GM21515 (cell line): Measurements from ENCODE around the gene PRKAG2.

Experiments used
- ATAC-seq: cut with Tn5 transposase; IDR thresholded peaks from one replicate; pipeline ENCODE4 v1.9.1; 2021; ENCODE audit not compliant: unreplicated experiment

PRKAG2 gene

DNA sequence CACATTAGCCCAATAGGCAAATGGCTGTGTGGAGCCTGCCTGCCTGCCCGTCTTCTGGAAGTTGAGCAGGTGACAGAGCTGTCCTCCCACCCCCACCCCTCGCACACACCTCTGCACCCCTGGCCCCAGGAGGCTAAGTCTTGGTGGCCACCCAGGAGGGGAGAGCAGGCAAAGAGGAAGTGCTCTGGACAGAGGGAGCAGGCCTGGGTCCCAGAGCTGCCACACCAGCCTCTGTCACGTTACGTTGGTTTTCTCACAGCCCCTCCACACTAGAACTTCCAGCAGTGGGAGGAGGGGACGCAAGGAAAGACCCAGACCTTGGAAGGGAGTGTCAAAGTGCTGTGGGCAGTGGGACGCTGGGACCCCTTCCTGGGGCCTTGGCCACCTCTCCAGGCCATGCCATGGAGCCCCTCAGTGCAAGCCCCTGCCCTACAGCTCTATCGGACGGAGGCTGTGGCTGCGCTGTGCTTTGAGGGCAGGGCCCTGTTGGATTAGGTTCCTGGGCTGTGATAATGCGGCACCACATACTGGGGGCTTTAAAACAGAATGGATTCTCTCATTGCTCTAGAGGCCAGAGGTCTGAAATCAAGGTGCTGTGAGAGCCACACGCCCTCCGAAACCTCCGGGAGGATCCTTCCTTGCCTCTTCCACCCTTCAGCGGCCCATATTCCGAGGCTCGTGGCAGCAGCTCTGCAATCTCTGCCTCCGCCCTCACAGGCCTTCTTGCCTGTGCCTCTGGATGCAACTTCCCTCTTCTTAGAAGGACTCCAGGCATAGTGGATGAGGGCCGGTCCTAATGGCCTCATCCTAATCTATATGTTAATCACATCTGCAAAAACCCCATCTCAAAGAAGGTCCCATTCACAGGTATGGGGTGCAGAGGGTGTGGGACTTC, 9.9 kb downstream of the PRKAG2 start:
- no peak for ATAC-seq

DNA sequence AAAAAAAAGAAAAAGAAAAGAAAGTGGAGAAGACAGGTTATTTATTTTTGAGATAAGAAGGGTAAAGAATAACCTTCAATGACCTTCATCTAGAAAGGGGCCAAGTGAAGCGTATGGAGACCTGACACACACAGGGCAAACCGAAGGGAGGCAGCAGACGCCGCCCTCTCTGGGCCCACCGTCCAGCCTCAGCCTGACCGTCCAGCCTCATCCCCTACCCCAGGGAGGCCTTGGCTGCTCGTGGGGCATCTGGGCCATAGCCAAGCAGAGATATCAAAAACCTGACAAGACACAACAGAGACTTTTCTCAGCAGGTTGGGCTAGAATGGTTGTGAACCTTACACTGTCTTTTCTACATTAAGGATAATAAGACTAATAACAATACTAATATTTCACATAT, 10.9 kb downstream of the PRKAG2 start:
- ATAC-seq: no peak

DNA sequence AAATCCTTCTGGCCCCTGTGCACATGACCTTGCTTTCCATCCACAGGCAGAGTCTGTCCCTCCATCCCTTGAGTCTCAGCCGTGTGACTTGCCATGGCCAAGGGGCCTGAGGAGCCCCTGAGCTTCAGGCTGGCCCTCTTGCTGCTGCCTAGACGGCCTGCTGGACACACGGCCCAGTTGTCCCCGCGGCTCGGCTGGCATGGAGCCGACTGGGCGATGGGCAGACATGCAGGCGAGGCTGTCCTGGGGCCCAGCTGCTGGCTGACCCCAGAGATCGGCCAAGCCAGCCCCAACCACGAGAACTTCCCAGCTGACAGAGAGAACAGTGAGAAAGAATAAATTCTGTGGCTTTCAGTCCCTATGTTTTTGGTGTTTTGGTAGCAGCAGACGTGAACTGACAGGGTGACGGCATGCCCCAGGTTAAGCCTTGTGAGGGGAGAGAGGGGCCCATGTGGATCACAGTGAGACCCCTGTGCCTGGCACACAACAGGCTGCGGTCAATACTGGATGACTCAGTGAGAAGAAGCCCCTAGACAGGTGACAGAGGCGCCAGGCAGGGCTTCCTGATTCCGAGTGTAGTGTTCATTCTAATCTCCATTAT, 11.7 kb downstream of the PRKAG2 start:
- no peak for ATAC-seq

DNA sequence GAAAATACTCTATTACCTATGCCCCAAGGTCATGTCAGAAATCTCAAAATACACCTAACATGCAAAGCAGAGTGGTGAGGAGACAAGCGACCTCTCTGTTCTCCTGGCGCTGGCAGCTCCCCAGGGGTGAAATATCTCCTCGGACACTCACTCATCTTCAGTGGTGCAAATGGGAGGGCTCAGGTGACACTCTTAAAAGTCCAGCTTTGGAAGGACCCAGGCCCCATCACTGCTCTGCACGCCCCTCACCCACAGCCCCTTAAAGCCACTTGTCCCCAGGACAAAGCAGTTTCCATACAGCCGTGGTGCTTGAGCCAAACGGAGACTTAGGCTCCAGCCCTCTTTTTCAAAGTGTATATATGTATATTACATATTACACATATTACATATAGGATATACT, 12.4 kb downstream of the PRKAG2 start:
- ATAC-seq: no peak

DNA sequence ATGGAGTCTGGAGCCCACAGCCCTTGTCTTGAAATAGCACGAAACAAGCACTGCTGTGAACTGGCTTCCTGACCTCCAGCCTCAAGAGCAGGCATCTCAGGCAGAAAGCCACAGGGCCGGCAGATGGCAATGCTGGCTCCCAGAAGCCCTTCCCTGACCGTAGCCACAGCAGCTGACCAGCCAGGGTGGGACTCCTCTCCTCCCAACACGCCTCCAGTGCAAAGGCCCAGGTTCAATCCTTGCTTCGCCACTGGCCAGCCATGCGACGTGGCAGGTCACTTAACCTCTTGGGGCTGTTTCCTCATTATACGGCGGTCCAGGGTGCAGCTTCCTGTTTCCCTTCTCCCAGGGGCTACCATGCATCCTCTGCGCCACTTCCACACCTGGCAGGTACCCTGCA, 12.8 kb downstream of the PRKAG2 start:
- no peak for ATAC-seq

DNA sequence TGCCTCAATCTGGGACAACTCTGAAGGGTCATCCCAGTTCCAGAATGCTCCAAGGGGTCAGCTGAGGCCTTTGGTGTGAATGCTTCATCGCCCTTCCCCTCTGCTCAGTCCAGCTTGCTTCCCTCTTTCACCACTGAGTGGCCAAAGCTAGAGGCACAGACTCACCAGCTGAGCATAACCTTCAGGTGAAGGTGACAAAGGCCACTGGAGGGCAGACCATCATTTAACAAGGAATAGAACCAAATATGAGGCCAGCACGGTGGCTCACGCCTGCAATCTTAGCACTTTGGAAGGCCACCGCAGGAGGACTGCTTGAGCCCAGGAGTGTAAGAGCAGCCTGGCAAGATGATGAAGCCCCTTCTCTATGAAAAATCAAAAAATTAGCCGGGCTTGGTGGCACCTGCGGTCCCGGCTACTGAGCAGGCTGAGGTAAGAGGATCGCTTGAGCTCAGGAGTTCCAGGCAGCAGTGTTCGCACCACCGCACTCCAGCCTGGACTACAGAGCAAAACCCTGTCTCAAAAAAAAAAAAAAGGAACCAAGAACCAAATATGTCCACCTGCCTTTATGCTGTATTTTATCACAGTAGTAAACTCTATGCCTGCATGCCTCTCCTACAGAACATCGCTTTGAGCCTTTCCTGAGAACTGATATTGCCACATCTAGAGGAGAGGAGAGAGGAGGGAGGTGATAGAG, 13.4 kb downstream of the PRKAG2 start:
- ATAC-seq: no peak

DNA sequence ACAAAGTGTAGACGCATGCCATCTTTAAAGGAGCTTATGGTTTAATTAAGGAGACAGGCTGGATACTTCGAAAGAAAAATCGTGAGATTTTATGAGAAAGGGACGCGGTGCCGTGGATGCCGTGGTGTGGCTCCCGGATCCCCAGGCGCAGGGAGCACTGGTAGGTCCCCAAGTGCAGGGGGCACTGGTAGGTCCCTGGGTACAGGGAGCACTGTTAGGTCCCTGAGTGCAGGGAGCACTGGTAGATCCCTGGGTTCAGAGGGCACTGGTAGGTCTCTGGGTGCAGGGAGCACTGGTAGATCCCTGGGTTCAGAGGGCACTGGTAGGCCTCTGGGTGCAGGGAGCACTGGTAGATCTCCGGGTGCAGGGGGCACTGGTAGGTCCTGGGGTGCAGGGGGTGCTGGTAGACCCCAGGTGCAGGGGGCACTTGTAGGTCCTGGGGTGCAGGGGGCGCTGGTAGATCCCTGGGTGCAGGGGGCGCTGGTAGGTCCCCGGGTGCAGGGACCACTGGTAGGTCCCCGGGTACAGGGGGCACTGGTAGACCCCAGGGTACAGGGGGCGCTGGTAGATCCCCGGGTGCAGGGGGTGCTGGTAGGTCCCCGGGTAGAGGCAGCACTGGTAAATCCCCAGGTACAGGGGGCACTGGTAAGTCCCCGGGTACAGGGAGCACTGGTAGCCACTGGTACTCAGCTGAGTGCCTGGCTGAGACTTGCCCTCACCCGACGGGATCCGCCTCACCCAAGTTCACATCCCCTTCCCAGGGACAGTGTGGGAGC, 14.1 kb downstream of the PRKAG2 start:
- ATAC-seq: no peak

DNA sequence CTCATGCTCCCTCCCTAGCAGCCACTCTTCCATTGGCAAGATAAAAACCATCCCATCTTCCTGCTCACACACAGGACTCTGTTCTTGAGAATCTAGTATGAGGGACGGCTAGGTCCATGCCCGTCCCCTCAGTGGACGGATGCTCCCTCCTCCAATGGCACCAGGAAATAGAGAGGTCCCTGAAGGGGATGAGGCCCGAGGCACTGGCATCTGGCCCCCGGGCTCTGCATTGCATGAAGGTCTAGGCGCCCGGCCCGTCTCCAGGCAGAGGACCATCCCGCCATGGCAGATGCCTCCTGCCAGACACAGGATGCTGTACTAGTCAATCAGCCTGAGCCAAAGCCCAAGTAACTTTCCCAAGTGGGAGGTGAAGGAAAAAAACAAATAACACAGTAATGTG, 15.0 kb downstream of the PRKAG2 start:
- ATAC-seq: no peak

DNA sequence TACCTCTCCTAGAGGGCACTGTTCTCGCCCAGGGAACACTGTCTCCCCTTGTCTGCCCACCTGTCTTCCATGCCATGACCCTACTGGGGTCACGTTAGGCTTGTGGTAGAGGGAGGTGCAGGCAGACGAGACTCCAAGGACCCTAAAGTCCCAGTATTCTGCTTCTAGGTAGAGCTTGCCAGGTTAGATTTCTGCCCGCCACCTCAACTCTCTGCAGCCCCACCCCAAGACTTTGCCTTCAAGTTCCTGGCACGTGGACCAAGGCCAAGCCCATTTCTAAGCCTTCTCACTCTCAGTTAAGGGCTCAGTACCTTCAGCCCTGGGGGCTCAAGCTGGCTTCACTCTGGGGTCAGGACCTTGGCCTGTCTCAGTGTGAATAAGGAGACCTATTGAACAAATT, 16.1 kb downstream of the PRKAG2 start:
- no peak for ATAC-seq

DNA sequence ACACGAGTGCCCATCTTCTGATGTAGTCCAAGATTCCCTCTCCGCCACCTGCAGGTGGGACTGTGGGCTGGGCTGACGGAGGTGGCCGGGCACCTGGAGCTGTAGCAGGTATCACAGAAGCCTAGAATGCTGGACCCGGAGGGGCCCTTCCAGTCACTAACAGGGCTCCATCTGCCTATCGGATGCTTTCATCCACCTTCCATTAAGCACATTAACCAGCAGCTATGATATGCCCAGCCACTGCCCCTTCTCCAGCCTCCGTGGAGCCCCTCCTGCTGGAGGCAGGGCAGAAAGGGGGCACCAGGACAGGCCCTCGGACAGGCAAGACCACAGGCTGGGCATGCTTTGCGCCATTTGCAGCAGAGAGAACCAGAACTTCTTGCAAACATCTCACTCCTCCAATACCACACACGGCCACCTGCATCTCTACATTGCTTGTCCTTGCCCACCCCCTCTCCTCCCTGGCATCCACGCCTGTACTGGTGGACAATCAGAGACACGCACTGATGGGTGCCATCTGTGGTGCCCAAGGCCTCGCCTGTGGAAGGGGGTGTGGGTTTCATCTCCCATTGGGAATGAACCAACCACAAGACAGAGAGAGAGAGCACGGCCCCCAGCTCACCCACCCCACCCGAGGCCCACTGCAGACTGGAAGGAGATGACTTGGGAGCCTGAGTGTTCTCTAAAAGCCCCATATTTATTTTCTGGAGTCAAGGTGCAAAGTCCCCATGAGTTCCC, 16.8 kb downstream of the PRKAG2 start:
- no peak for ATAC-seq

DNA sequence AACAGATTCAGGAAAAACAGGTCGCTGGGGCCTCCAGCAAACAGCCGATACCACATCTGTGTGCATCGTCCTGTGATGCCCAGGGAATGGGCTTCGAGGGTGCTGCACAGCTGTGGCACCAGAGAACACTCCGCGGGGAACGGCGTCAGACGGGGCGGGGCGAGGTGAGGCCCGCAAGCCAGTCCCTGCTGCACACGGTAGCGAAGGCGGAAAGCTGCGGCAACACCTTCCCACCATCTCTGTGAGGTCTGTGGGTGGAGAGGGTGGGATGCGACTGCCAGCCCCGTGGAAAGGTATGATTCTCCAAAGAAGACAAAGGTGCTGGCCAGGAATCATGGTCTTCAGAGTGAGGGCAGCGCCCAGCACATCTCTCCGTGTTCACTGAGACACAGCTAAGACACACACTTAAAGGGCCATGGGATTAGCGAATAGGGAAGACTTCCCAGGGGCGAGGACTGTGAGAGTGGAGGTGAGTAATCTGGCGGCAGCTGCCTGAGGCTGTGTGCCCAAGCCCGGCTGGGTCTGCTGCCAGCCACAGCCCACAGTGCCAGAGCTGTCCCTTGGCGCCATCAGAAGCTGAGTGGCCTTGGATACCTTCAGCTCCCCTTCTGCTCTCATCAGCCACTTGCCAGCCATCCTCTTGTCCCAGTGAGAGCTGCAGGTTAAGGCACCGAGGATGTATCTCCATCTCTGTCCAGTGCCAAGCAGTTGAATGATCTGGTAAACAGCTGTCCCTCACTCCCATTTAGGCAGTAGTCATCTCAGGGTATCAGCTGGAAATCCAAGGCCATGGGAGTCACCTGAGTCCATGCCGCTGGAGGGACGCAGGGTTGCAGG, 17.6 kb downstream of the PRKAG2 start:
- no peak for ATAC-seq

DNA sequence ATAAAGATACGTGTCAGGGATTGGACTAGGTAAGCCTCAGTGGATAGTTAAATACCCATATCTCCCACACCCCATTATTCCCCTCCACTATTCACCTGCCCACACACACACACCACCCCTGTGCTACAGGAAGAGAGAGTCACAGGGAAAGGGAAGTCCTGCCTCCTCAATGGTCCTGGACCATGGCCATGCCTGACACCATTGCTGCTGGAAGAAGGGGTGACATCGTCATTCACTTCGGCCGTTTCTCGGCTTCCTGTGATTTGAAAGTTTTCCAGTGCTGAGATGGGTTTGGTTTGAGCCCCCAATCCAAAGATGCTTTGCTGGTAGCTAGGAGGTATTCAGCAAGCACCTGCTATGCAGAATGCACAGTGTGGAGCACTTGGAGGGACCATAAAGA, 18.5 kb downstream of the PRKAG2 start:
- ATAC-seq: no peak

DNA sequence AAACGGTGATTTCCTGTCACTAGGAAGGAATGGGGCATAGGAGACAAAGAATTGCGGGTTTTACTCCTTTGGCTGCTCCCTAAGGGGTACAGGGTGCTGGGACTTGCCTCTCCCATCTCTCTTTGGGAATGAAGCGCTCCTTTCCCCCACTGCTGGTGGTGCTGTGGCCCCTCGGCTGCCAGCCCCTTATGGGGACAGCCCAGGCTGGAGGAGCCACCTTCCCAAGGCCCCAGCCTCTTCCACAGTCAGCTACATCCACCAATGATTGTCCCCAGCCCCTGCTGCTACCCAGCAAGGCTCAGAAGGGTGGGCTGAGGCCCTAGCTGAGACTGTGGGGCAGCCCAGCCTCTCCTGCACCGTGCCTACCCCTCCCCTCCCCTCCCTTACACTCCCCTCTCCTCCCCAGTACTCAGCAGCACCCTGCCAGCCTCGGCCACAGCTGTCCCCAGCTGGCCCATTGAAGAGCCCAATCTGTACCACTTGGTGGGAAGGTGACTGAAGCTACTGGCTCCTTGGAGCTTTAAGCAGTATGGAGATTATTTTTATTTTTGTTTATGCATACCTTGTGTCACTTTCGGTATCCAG, 19.0 kb downstream of the PRKAG2 start:
- no peak for ATAC-seq

DNA sequence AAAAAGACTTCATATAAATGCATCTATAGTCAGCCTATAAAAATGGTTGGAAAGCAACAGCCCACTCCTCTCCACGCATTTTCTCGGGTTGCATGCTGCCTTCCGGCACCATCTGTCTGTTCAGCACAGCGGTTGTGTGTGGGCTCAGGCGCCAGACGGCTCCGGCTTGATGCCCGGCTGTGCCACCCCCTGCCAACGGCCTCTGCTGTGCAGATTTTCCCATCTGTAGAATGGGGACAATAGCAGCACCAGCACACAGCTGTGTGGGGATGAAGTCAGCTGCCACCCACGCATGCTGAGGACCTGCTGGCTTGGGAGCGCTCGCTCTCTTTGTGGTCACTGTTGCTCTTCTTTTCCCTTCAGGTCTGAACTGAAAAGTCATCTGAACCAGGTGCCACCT, 19.5 kb downstream of the PRKAG2 start:
- no peak for ATAC-seq

DNA sequence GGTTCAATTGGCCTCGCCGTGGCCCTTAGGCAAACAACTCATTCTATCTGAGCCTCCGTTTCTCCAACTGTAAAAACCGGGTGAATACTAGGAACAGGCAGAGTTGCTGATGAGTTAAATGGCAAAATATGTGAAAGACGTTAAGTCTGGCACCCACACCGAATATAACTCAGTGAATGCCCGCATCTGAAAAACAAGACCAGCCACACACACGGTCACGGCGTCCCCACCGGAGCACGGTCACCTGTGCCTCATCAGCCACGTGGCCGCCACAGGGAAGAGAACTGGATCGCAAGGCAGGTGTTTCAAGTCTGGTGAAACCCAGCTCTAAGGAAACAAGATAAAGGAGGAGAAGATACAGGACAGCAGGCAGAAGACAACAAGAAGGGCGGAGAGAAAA, 20.4 kb downstream of the PRKAG2 start:
- no peak for ATAC-seq

DNA sequence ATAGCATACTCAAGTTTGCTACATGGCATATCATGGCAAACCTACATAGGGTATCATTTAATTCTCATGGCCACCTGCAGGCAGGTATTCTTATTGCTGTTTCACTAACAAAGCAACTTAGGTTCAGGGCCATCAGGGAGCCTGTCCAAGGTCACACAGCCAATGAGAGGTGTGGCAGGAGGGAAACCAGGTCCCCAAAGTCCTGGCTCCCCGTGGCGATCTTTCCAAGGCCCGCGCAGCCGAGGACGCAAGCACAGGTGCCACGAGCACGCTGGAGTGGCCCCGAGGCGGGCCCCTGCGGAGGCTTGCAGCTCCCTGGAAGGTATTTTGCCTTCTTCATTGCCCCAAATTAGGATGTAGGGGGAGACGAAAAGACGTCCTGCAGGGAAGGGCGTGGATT, 20.8 kb downstream of the PRKAG2 start:
- ATAC-seq: no peak

DNA sequence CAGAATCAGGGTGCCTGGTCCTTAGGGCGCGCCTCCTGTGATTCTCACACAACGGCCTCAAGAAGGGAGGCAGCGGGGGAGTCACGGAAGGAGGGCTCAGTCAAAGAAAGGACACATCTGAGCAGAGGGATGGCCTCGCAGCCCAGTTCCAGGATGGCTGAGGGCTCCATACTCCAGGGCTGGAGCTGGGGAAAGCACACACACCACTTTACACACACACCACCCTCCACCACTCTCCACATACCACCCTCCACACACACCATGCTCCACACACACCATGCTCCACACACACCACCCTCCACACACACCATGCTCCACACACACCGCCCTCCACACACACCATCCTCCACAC, 22.2 kb downstream of the PRKAG2 start:
- no peak for ATAC-seq

DNA sequence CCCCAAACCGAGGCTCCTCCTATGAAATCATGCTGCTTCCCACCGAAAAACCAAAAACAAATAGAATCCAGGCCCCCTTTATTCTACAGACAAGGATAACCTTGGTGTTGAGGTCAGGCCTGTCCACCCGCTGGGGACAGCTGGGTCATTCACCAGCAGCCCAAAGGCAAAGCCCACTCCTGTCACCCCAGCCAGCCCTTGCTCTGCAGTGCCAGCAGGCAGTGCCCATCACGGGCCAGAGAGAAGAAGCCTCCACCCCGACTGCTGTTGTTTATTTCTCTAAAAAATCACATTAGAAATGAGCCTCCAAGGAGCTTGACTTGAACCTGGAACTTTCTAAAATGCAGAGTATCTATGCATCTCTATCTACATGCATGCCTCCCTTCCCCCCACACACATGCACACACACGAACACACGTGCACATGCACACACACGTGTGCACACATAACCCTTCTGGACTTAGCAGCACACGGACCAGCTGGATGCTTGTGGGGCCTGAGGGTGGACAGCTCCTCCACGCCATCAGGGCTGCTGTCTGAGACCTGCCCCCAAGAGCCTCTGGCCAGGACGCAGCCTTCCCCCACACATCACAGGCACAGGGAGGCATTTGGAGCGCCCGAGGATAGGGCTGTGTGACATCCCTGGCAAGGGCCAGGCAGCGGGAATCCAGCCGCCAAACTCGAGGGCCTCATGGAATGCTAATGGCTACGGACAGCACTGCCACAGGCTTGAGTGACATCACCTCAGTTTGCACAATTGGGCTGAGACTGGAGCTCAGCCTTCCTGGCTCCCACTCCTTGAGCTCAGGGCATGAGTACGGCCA, 22.8 kb downstream of the PRKAG2 start:
- ATAC-seq: no peak
